HepG2 (cell line): ENCODE measurements around the gene USP9Y. TPM values are rescaled to one million over a fixed set of nuclear protein-coding genes. Genes with fewer than 3 reads are reported as not detected.

Source experiments
- ATAC-seq: fragments of 200-7000 bp; cut with Tn5 transposase; 3 replicates; pipeline ENCODE4 v1.9.1; 2020; ENCODE audit warnings: mild to moderate bottlenecking, moderate library complexity
- BruUV-seq: library from RNA; stranded (reverse); fragments of 400-500 nt; replicated peaks from 2 replicates; lab custom pipeline; 2021; lab: Mats Ljungman, UMichigan
- CTCF ChIA-PET: fragments of 300-600 bp; formaldehyde crosslinking; extraction: SDS; loops from one replicate; lab custom pipeline; 2021; ENCODE audit warnings: low total read pairs, inconsistent platforms, low intra/inter-chr PET ratio; lab: Yijun Ruan, JAX
- POLR2A ChIA-PET: fragments of 350-600 bp; sonication (Branson Sonifier 250); formaldehyde crosslinking; loops from one replicate; lab custom pipeline; 2020; ENCODE audit warnings: antibody characterized with exemption, inconsistent platforms; lab: Yijun Ruan, JAX
- DNase-seq: peaks from one replicate; pipeline ENCODE4 v3.0.0-alpha.2; 2015; ENCODE audit warnings: low spot score
- FAIRE-seq: peaks from 3 replicates; lab custom pipeline; 2011; peaks lifted over from hg19 to GRCh38; lab: Jason Lieb, UNC
- H2AFZ ChIP-seq: one replicate; pipeline ENCODE4 v1.6.1; 2011; ENCODE audit warnings: low read length, inconsistent platforms
- H3K27ac ChIP-seq: fragments of 300-600 bp; 3 replicates; pipeline ENCODE4 v1.8.0; 2011; ENCODE audit warnings: mixed run types, mild to moderate bottlenecking, mixed read lengths, low read length, inconsistent platforms; ENCODE audit not compliant: insufficient read depth; ENCODE audit errors: extremely low read length
- H3K27me3 ChIP-seq, 2 experiments: fragments of 200-600 bp in 1 of 2; 2 replicates in 1 of 2; 3 replicates in 1 of 2; pipeline versions ENCODE4 v1.6.0 to v1.8.0; 2011; ENCODE audit warnings: low read length in 2 of 2, mild to moderate bottlenecking in 2 of 2, moderate library complexity in 2 of 2, inconsistent platforms in 1 of 2; ENCODE audit not compliant: insufficient read depth in 2 of 2, control insufficient read depth in 1 of 2
- H3K36me3 ChIP-seq, 2 experiments: fragments of 200-600 bp in 1 of 2; replicated peaks in 1 of 2; 2 replicates in 1 of 2; 3 replicates in 1 of 2; pipeline versions ENCODE4 v1.5.1 to v1.8.0; 2011; ENCODE audit warnings: low read length in 2 of 2, inconsistent platforms in 1 of 2; ENCODE audit not compliant: insufficient read depth in 2 of 2, control insufficient read depth in 1 of 2
- H3K4me1 ChIP-seq: 2 replicates; pipeline ENCODE4 v1.5.1; 2012; ENCODE audit warnings: low read length, inconsistent platforms; ENCODE audit not compliant: insufficient read depth
- H3K4me2 ChIP-seq: 2 replicates; pipeline ENCODE4 v1.6.0; 2011; ENCODE audit warnings: low read depth, low read length, inconsistent platforms
- H3K4me3 ChIP-seq, 3 experiments: fragments of 200-600 bp in 1 of 3; sonication (generic), shearing (Covaris generic) in 1 of 3; replicated peaks in 1 of 3; 2 replicates each; pipeline ENCODE4 v1.5.1; 2011 to 2016; ENCODE audit warnings: low read length in 3 of 3, inconsistent platforms in 2 of 3, low read depth in 2 of 3, mild to moderate bottlenecking in 2 of 3, control low read depth in 1 of 3, mixed read lengths in 1 of 3; ENCODE audit not compliant: insufficient read depth in 1 of 3
- H3K79me2 ChIP-seq: one replicate; pipeline ENCODE4 v1.6.1; 2011; ENCODE audit warnings: low read length, inconsistent platforms; ENCODE audit not compliant: insufficient read depth
- H3K9ac ChIP-seq: 2 replicates; pipeline ENCODE4 v1.6.0; 2011; ENCODE audit warnings: mild to moderate bottlenecking, low read depth, low read length, inconsistent platforms; ENCODE audit not compliant: insufficient read depth
- H3K9me3 ChIP-seq: 2 replicates; pipeline ENCODE4 v1.5.1; 2012; ENCODE audit warnings: mild to moderate bottlenecking, low read length
- H4K20me1 ChIP-seq: 2 replicates; pipeline ENCODE4 v1.6.0; 2011; ENCODE audit warnings: inconsistent platforms, mild to moderate bottlenecking, low read length, moderate library complexity; ENCODE audit not compliant: insufficient read depth
- ATAD3A ChIP-seq: sonication (generic); formaldehyde crosslinking; IDR thresholded peaks from 2 replicates; pipeline ENCODE4 v1.4.0; 2020; ENCODE audit warnings: missing genetic modification reagents
- CAMTA2 ChIP-seq: sonication (generic); formaldehyde crosslinking; IDR thresholded peaks from 2 replicates; pipeline ENCODE4 v1.4.0; 2020; ENCODE audit warnings: mild to moderate bottlenecking, missing genetic modification reagents, borderline replicate concordance
- HDAC1 ChIP-seq: sonication (generic); formaldehyde crosslinking; IDR thresholded peaks from 2 replicates; pipeline ENCODE4 v1.5.1; 2020; ENCODE audit warnings: mild to moderate bottlenecking, missing genetic modification reagents
- HMGA1 ChIP-seq: sonication (generic); formaldehyde crosslinking; conservative IDR thresholded peaks from 2 replicates; pipeline ENCODE4 v1.4.0; 2020; ENCODE audit warnings: missing genetic modification reagents
- IRX3 ChIP-seq: sonication (generic); formaldehyde crosslinking; IDR thresholded peaks from 2 replicates; pipeline ENCODE4 v1.8.1; 2023; ENCODE audit warnings: mild to moderate bottlenecking, low read depth, missing genetic modification reagents, borderline replicate concordance
- JDP2 ChIP-seq: sonication (generic); formaldehyde crosslinking; IDR thresholded peaks from 2 replicates; pipeline ENCODE4 v1.8.1; 2022; ENCODE audit warnings: missing genetic modification reagents, borderline replicate concordance
- RCOR2 ChIP-seq: IDR thresholded peaks from 2 replicates; pipeline ENCODE4 v1.6.1; 2016; ENCODE audit warnings: missing biosample characterization, missing genetic modification reagents
- ZKSCAN5 ChIP-seq: sonication (generic); formaldehyde crosslinking; IDR thresholded peaks from 2 replicates; pipeline ENCODE4 v1.5.1; 2020; ENCODE audit warnings: mild to moderate bottlenecking, missing genetic modification reagents
- ZNF124 ChIP-seq: sonication (generic); formaldehyde crosslinking; IDR thresholded peaks from 2 replicates; pipeline ENCODE4 v1.4.0; 2020; ENCODE audit warnings: missing genetic modification reagents
- ZNF180 ChIP-seq: sonication (generic); formaldehyde crosslinking; IDR thresholded peaks from 2 replicates; pipeline ENCODE4 v1.4.0; 2020; ENCODE audit warnings: low read depth, missing genetic modification reagents, borderline replicate concordance
- ZNF530 ChIP-seq: sonication (generic); formaldehyde crosslinking; IDR thresholded peaks from 2 replicates; pipeline ENCODE4 v1.5.0; 2020; ENCODE audit warnings: low read depth, mild to moderate bottlenecking, missing genetic modification reagents
- ZNF570 ChIP-seq: sonication (generic); formaldehyde crosslinking; IDR thresholded peaks from 2 replicates; pipeline ENCODE4 v1.4.0; 2020; ENCODE audit warnings: mild to moderate bottlenecking, missing genetic modification reagents, borderline replicate concordance
- ZNF589 ChIP-seq: sonication (generic); formaldehyde crosslinking; conservative IDR thresholded peaks from 2 replicates; pipeline ENCODE4 v1.8.0; 2022; ENCODE audit warnings: mild to moderate bottlenecking, moderate library complexity, missing genetic modification reagents
- ZNF670 ChIP-seq: sonication (generic); formaldehyde crosslinking; IDR thresholded peaks from 2 replicates; pipeline ENCODE4 v1.8.0; 2022; ENCODE audit warnings: mild to moderate bottlenecking, missing genetic modification reagents, borderline replicate concordance
- WGBS: methylation state at CpG from one replicate; pipeline ENCODE4 v1.1.6; 2017; ENCODE audit warnings: low lambda C conversion rate; 5-methylcytosine and 5-hydroxymethylcytosine counted together
- in situ Hi-C: cut with HindIII; loops from 2 replicates; pipeline ENCODE4 v1.10.0; 2017; ENCODE audit warnings: low pct_unique_long_range_greater_than_20kb; ENCODE audit not compliant: extremely low pct_ligation_motif_present
- intact Hi-C: fragments of 100-400 bp; cut with micrococcal nuclease; formaldehyde crosslinking; loops from one replicate; pipeline ENCODE4 v1.10.0; 2022; ENCODE audit not compliant: unreplicated experiment
- polyA plus RNA-seq, 8 experiments: library from polyadenylated mRNA; depleted of rRNA in 3 of 8; stranded (reverse) in 7 of 8; unstranded in 1 of 8; fragments of >200 nt; fragmentation: Illumina TruSeq in 4 of 8; extraction: Trizol in 4 of 8; gene quantifications; 2 replicates each; pipeline versions ENCODE4 v1.2.1 to v1.2.3, GENCODE V29; 2011 to 2016; ENCODE audit warnings: low read depth in 4 of 8, missing spikeins in 1 of 8, mixed read lengths in 1 of 8; ENCODE audit not compliant: insufficient read depth in 1 of 8
- total RNA-seq, 5 experiments: library from RNA; depleted of rRNA; stranded (reverse); fragments of >200 nt; fragmentation: Illumina TruSeq; extraction: Trizol; gene quantifications; 2 replicates each; pipeline ENCODE4 v1.2.3, GENCODE V29; 2016; ENCODE audit warnings: low read depth in 1 of 5
- TF ChIP-seq, protein P1 (sequence below): sonication (generic); formaldehyde crosslinking; IDR thresholded peaks from 2 replicates; pipeline ENCODE4 v1.5.1; 2020; ENCODE audit warnings: missing genetic modification reagents, mild to moderate bottlenecking, borderline replicate concordance

The USP9Y gene
- total and polyA plus RNA-seq, 2 of the 13 experiments (the other 11 are each of a cell fraction or from before 2014, with no cell fraction given): 14.6 to 41.9 TPM

DNA sequence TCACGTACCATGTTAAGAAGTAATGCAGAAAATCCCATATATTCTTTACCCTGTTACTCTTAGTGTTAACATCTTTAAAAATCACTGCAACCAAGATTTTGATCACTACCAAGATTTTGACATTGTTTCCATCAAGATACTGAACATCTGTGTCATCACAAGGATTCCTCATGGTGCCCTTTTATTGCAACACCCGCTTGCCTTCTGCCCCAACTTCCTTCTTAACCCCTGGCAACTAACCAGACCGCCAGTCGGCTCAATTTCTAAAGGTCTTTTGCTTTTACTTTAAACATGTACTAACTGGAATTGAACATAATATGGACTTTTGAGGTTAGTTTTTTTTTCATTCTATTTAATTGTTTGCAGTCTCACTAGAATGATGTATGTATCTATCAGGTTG lies 41.7 kb downstream of the USP9Y start:
- ChIA-PET CTCF (no interaction called here), POLR2A (no interaction called here)
- TF ChIP-seq ZNF589 (CRISPR knock-in tag): no peak
- H3K9ac ChIP-seq: no peak overlapping the region
- in situ Hi-C loops (no loop called here), intact Hi-C loops (no loop called here)
- no peaks in the 10 kb centered on the region for H4K20me1 ChIP-seq
- H2AFZ ChIP-seq: no peak overlapping the region
- H3K79me2 ChIP-seq: no peaks in the 10 kb centered on the region
- no TSS peak for BruUV-seq
- H3K9me3 ChIP-seq: no peaks in the 10 kb centered on the region
- no peak overlapping the region for H3K4me3 ChIP-seq
- no peaks in the 10 kb centered on the region for H3K27me3 ChIP-seq
- H3K27ac ChIP-seq: no peak overlapping the region
- no peak for DNase-seq
- no peak for FAIRE-seq
- H3K4me2 ChIP-seq: no peak overlapping the region
- no peak for ATAC-seq
- WGBS: 99% methylated on average over 4 of the region's 4 CpGs
- no peaks in the 10 kb centered on the region for H3K4me1 ChIP-seq
- no peaks in the 10 kb centered on the region; a peak in 1 of 5 replicates for H3K36me3 ChIP-seq

DNA sequence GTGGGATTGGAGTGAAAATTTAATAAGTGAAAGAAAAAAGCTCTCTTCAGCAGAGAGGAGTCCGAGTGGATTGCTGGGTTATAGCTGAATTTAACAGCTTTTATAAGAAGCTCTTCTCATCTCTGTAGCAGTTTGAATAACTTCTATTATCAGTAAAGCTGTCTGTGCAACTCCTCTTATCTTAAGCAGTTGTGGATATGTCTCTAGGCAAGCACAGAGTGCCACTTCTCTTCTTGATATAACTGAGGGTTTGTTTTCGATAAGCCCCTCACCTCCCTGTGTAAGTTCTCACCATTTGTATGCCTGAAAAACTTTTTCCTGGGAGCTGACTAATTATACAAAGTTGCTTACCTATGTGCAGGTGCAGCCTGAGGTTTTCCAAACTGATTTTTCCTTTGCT lies 43.1 kb downstream of the USP9Y start:
- H3K4me1 ChIP-seq: no peaks in the 10 kb centered on the region
- TF ChIP-seq IRX3 (CRISPR knock-in tag) (no peak), ZNF180 (CRISPR knock-in tag) (no peak), ZNF570 (CRISPR knock-in tag) (no peak), ZKSCAN5 (no peak), JDP2 (CRISPR knock-in tag) (no peak), HDAC1 (CRISPR knock-in tag) (no peak), RCOR2 (CRISPR knock-in tag) (no peak), ZNF670 (no peak), HMGA1 (CRISPR knock-in tag) (no peak), ATAD3A (CRISPR knock-in tag) (no peak), ZNF530 (CRISPR knock-in tag) (no peak), ZNF589 (CRISPR knock-in tag) (no peak), ZNF124 (no peak), CAMTA2 (no peak)
- TF ChIP-seq, protein P1, sequence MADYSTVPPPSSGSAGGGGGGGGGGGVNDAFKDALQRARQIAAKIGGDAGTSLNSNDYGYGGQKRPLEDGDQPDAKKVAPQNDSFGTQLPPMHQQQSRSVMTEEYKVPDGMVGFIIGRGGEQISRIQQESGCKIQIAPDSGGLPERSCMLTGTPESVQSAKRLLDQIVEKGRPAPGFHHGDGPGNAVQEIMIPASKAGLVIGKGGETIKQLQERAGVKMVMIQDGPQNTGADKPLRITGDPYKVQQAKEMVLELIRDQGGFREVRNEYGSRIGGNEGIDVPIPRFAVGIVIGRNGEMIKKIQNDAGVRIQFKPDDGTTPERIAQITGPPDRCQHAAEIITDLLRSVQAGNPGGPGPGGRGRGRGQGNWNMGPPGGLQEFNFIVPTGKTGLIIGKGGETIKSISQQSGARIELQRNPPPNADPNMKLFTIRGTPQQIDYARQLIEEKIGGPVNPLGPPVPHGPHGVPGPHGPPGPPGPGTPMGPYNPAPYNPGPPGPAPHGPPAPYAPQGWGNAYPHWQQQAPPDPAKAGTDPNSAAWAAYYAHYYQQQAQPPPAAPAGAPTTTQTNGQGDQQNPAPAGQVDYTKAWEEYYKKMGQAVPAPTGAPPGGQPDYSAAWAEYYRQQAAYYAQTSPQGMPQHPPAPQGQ (CRISPR knock-in tag): no peak

More for the DNA sequence above, 43.1 kb downstream of the USP9Y start:
- ChIA-PET POLR2A (no interaction called here), CTCF (no interaction called here)
- H2AFZ ChIP-seq: no peak overlapping the region
- no peak overlapping the region for H3K9ac ChIP-seq
- no peak overlapping the region for H3K4me3 ChIP-seq
- intact Hi-C loops: no loop called here
- no peak overlapping the region for H3K4me2 ChIP-seq
- FAIRE-seq: no peak
- no peaks in the 10 kb centered on the region for H4K20me1 ChIP-seq
- H3K27me3 ChIP-seq: no peaks in the 10 kb centered on the region
- in situ Hi-C loops: no loop called here
- no peak for ATAC-seq
- no peaks in the 10 kb centered on the region; a peak in 1 of 5 replicates for H3K36me3 ChIP-seq
- H3K79me2 ChIP-seq: no peaks in the 10 kb centered on the region
- no peak overlapping the region for H3K27ac ChIP-seq
- 77% methylated on average over 2 of the region's 2 CpGs for WGBS
- H3K9me3 ChIP-seq: no peaks in the 10 kb centered on the region
- no peak for DNase-seq
- no TSS peak for BruUV-seq
